IPS-20b (cell line): ENCODE results near the gene MMS22L.
A peak's percentile ranks its signal among the peaks of the same experiment; 100 is the strongest.

Experiments
- H3K27ac ChIP-seq: one replicate; pipeline ENCODE4 v1.5.1; 2013; ENCODE audit warnings: low read length
- H3K27me3 ChIP-seq: 2 replicates; pipeline ENCODE4 v1.6.1; 2013; ENCODE audit warnings: mild to moderate bottlenecking, low read length, inconsistent platforms; ENCODE audit not compliant: insufficient read depth
- H3K36me3 ChIP-seq: 2 replicates; pipeline ENCODE4 v1.6.1; 2013; ENCODE audit warnings: low read depth, mild to moderate bottlenecking, inconsistent platforms, low read length, moderate library complexity; ENCODE audit not compliant: insufficient read depth
- H3K4me1 ChIP-seq: 2 replicates; pipeline ENCODE4 v1.6.1; 2013; ENCODE audit warnings: mild to moderate bottlenecking, control low read depth, inconsistent platforms, low read length, moderate library complexity; ENCODE audit not compliant: insufficient read depth
- H3K4me3 ChIP-seq: 2 replicates; pipeline ENCODE4 v1.5.1; 2013; ENCODE audit warnings: mild to moderate bottlenecking, low read length, inconsistent platforms
- H3K9ac ChIP-seq: 2 replicates; pipeline ENCODE4 v1.6.1; 2013; ENCODE audit warnings: low read depth, mild to moderate bottlenecking, inconsistent platforms, low read length, moderate library complexity
- H3K9me3 ChIP-seq: 2 replicates; pipeline ENCODE4 v1.6.1; 2013; ENCODE audit warnings: mild to moderate bottlenecking, low read depth, low read length, inconsistent platforms; ENCODE audit not compliant: insufficient read depth

The MMS22L gene

DNA sequence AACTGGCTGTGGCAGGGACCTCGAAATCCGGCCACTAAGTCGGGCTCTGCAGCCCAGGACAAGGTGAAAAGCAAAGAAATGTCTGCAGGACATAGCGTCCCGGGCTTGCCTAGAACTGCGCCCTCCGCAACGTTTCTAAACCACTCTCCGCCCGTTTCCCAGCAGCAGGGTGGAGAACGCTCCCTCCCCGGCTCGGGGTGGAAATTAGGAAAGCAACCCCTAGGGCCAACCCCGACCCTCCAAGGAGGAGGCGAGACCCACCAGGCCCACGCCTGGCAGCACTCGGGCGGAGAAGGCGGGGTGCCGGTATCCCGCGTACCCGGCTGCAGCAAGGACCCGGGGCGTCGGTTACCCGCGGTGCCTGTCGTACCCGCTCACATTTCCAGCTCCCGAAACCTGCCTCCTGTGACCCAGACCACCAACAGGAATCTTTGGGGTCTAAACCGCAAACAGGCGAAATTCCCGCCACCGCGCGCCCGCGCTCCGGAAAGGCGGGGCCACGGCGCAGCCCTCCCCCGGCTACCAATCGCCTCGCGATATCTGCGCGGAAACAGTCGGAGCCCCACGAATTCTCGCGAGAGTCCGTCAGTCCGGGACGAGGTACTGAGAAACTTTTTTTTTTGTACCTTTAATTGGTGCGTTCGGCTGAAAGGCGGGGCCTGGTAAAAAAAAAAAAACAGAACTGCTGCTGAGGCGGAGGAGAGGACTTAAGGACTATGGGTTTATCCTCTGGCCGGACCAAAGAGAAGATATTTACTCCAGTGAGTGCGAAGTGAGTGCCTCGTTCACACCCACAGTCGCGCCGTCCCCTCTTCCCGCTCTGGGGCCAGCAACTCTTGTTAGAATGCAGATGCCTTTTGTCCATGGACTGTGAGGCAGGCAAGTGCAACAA is at the start of gene MMS22L:
MMS22L (minus strand) TSS at position 491 of the 892 bp plus-strand sequence. CDS start 739 bp downstream, outside the sequence.
- H3K9me3 ChIP-seq, result no peaks in the 10 kb centered on the region
- peaks cover 38% of the 10 kb centered on the region for H3K36me3 ChIP-seq
- no peaks in the 10 kb centered on the region for H3K27me3 ChIP-seq
- H3K4me3 ChIP-seq, result peak within 1 kb of the TSS; percentile 97
- H3K9ac ChIP-seq, result peak within 1 kb of the TSS; percentile 95
- H3K27ac ChIP-seq, result peak within 1 kb of the TSS; percentile 79
- peaks cover 9% of the 10 kb centered on the region; the same call in 1 of the 2 replicates for H3K4me1 ChIP-seq

DNA sequence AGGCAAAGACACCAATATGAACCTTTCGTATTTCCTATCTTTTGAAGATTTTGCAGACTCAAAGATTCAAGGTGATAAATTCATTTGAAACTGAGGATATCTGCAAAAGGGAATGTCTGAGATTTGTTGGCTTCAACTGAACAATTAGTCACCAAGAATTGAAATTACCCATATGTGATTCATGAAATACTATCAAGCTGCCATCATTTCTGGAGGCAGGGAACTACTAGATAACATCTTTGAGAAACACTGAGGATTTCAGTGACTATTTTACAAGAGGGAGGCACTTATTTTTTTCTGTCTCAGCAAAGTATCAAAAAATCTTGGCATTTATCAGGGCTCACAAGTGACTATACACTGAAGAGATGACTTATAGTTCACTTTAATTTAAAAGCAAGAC is 39.8 kb upstream of the MMS22L start:
- Histone ChIP-seq H3K27ac (no peak overlapping the region), H3K9me3 (no peaks in the 10 kb centered on the region), H3K27me3 (no peaks in the 10 kb centered on the region), H3K4me1 (no peaks in the 10 kb centered on the region), H3K36me3 (no peaks in the 10 kb centered on the region), H3K4me3 (no peak overlapping the region), H3K9ac (no peak overlapping the region)

DNA sequence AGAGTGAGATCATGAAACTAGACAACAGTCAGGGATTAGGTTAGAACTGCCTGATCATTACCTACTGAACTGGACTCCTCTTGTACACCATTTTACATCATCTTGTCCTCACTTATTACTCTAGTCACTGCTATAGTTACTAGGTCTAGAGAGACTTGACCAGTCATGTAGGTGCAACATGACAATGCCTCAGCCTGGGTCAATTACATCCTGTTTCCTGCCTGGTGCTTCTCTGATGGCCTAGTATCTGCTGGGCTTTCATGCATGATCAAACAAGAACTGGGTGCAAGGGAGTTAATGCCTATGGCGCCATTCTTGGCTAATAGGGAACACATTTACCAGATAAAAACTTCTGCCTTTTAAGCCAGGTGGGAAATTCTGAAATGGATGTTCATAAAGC is 39.2 kb upstream of the MMS22L start:
- no peaks in the 10 kb centered on the region for H3K36me3 ChIP-seq
- H3K9ac ChIP-seq, result no peak overlapping the region
- no peak overlapping the region for H3K27ac ChIP-seq
- no peak overlapping the region for H3K4me3 ChIP-seq
- no peaks in the 10 kb centered on the region for H3K4me1 ChIP-seq
- H3K27me3 ChIP-seq, result no peaks in the 10 kb centered on the region
- H3K9me3 ChIP-seq, result no peaks in the 10 kb centered on the region

- no peaks in the 10 kb centered on the region for H3K4me1 ChIP-seq
- H3K36me3 ChIP-seq, result no peaks in the 10 kb centered on the region
- H3K9ac ChIP-seq, result no peak overlapping the region
- H3K4me3 ChIP-seq, result no peak overlapping the region
- H3K27ac ChIP-seq, result no peak overlapping the region
- H3K9me3 ChIP-seq, result no peaks in the 10 kb centered on the region
- no peaks in the 10 kb centered on the region for H3K27me3 ChIP-seq
These were observed 34.0 kb upstream of the MMS22L start for GRCh38 chr6:97316978-97317377.

DNA sequence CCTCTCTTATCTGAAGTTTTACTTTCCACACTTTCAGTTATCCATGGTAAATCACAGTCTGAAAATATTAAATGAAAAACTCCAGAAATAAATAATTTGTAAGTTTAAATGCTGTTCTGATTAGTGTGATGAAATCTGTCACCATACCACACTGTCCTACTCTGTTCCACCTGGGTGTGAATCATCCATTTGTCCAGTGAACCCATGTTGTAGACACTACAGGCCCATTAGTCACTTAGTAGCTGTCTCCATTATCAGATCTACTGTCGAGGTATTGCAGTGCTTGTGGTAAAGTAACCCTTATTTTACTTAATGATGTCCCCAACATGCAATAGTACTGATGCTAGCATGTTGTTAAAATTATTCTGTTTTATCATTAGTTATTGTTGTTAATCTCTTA is 29.2 kb upstream of the MMS22L start:
- H3K4me1 ChIP-seq, result peaks cover under 1% of the 10 kb centered on the region; the same call in 1 of the 2 replicates

DNA sequence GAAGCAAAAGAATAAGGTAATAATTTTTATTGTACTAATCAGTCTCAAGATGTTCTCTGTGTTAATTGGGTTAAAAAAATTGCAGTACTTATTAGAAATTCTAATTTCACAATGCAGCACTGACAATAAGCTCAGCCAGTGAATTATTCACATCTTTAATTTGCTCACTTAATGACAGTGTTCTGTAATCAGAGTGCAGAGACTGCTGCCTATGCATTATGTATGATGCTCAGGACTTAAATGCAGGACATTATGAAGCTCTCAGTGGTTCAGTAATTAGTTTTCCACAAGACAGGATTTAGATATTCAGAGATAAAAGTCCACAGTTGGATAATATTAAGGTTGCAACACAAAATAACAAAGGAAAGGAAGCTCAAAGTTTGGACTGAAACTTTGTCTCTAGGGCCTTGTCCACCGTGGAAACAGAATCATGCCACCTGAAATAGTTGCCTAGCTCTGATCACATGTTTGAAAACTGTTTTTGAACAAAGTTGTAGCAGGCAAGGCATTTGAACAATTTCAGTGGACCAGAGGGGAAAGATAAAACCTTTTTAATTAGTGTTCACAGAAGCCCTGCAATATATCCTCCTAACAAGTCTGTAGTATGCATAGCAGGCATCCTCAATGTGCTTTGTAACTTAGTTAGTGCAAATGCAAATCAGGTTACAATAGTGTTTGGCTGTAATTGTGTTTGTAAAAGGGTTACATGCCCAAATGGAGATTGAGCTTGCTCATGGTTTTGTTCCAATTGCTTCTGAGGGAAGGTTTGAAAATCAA is 23.7 kb upstream of the MMS22L start:
- Histone ChIP-seq H3K27ac (no peak overlapping the region), H3K9me3 (no peaks in the 10 kb centered on the region), H3K36me3 (no peaks in the 10 kb centered on the region), H3K27me3 (no peaks in the 10 kb centered on the region), H3K9ac (peak overlapping the region; percentile 13; the same call in 1 of the 2 replicates), H3K4me3 (no peak overlapping the region), H3K4me1 (peaks cover 9% of the 10 kb centered on the region; the same call in 1 of the 2 replicates)

More for the DNA sequence above, 29.2 kb upstream of the MMS22L start:
- Histone ChIP-seq H3K36me3 (no peaks in the 10 kb centered on the region), H3K9me3 (no peaks in the 10 kb centered on the region), H3K27ac (no peak overlapping the region), H3K4me3 (no peak overlapping the region), H3K27me3 (no peaks in the 10 kb centered on the region), H3K9ac (no peak overlapping the region)

- Histone ChIP-seq H3K9ac (no peak overlapping the region), H3K4me3 (peak overlapping the region; percentile 28; the same call in 1 of the 2 replicates), H3K27me3 (no peaks in the 10 kb centered on the region), H3K27ac (no peak overlapping the region), H3K36me3 (no peaks in the 10 kb centered on the region), H3K9me3 (no peaks in the 10 kb centered on the region), H3K4me1 (peaks cover 9% of the 10 kb centered on the region; the same call in 1 of the 2 replicates)
These were observed 22.5 kb upstream of the MMS22L start for GRCh38 chr6:97305414-97306066.

- Histone ChIP-seq H3K36me3 (no peaks in the 10 kb centered on the region), H3K9me3 (no peaks in the 10 kb centered on the region), H3K27ac (no peak overlapping the region), H3K9ac (no peak overlapping the region), H3K27me3 (no peaks in the 10 kb centered on the region), H3K4me3 (no peak overlapping the region), H3K4me1 (peaks cover 9% of the 10 kb centered on the region; the same call in 1 of the 2 replicates)
These were observed 21.7 kb upstream of the MMS22L start for GRCh38 chr6:97304701-97305100.

GRCh38 chr6:97294451-97294850 is 11.4 kb upstream of the MMS22L start:
- Histone ChIP-seq H3K4me1 (peaks cover 9% of the 10 kb centered on the region; the same call in 1 of the 2 replicates), H3K36me3 (no peaks in the 10 kb centered on the region), H3K27ac (no peak overlapping the region), H3K4me3 (0 out of 2 replicates have a peak overlapping the region, but pooled peaks have one; percentile 23), H3K27me3 (no peaks in the 10 kb centered on the region), H3K9me3 (peaks cover 4% of the 10 kb centered on the region; the same call in 1 of the 2 replicates), H3K9ac (no peak overlapping the region)

DNA sequence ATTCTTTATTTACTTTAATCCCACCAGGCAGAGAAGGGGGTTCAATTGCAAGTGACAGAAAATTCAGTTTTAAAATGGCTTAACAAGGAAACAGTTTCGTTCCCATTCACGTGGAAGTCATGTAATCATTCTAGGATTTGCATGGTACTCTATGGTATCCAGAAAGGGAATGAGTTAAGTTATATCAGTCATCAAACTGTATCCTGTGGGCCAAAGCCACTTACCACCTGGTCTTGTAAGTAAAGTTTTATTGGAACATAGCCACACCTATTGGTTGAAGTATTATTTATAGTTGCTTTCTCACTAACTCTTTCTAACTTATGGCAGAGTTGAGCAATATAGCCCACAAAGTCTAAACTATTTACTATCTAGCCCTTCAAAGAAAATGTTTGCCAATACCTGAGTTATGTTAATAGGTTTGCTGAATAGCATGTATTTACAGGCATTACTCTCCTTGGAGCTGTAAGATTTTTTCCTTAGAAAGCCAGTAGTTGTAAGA is 10.2 kb upstream of the MMS22L start:
- no peak overlapping the region for H3K4me3 ChIP-seq
- no peak overlapping the region for H3K9ac ChIP-seq
- peaks cover 9% of the 10 kb centered on the region; the same call in 1 of the 2 replicates for H3K4me1 ChIP-seq
- peaks cover 8% of the 10 kb centered on the region; the same call in 1 of the 2 replicates for H3K9me3 ChIP-seq
- no peaks in the 10 kb centered on the region for H3K36me3 ChIP-seq
- no peak overlapping the region for H3K27ac ChIP-seq
- no peaks in the 10 kb centered on the region for H3K27me3 ChIP-seq

- Histone ChIP-seq H3K9ac (no peak overlapping the region), H3K9me3 (peaks cover 8% of the 10 kb centered on the region; the same call in 1 of the 2 replicates), H3K27me3 (no peaks in the 10 kb centered on the region), H3K27ac (no peak overlapping the region), H3K36me3 (no peaks in the 10 kb centered on the region), H3K4me3 (no peak overlapping the region), H3K4me1 (peaks cover 9% of the 10 kb centered on the region; the same call in 1 of the 2 replicates)
These were observed 9.7 kb upstream of the MMS22L start for GRCh38 chr6:97292671-97293070.
